Measurements from ENCODE around the gene BCAS4.

The BCAS4 gene

DNA sequence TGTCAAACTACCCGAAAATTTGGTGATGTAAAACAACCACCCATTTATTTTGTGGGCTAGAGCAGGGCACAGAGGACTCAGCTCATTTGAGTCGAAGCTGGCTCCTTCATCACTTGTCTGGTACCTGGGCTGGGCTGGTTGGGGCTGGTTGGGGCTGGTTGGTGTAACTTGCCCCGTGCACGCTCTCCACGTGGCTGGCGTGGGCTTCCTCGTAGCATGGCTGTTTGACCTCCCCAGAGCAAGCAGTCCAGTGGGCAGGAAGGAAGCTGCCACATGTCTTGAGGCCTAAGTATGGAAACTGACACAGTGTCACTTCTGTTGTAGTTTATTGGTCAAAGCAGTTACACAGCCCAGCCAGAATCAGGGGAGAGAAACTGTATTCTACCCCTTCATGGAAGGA is 27.1 kb downstream of the BCAS4 start:
- no peak for DNase-seq (ENCODE audit: low read depth)

DNA sequence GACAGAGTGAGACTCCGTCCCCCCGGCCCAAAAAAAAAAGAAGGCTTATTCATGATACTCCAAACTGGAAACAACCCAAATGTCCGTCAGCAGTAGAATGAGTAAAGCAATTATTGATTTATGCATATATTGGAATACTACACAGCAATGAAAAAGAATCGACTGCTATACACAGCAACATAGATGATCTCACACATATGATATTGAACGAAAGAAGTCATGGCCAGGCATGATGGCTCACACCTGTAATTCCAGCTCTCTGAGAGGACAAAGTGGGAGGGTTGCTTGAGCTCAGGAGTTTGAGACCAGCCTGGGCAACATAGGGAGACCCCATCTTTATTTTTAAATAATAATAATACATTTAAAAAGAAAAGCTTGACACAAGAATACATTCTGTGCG is 28.5 kb downstream of the BCAS4 start:
- DNase-seq (ENCODE audit: low read depth), result no peak

DNA sequence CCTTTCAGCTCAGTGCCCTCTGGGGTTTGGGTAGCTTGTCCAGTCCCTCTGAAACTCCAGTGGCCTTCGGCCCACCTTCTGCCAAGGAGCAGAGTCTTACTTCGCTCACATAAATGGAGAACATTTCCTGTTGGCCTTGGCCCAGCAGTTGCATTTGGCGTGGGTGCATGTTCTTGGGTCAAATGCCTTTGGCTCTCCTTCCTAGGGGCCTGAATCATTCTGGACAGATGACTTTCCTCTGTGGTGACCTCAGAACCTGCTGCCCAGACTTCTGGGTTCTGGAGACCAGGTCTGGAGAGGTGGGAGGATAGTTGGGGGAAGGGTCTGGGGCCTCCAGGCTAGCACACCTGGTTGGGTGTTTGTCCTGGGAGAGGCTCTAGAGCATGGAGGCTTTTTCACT is 29.3 kb downstream of the BCAS4 start:
- no peak for DNase-seq (ENCODE audit: low read depth)

DNA sequence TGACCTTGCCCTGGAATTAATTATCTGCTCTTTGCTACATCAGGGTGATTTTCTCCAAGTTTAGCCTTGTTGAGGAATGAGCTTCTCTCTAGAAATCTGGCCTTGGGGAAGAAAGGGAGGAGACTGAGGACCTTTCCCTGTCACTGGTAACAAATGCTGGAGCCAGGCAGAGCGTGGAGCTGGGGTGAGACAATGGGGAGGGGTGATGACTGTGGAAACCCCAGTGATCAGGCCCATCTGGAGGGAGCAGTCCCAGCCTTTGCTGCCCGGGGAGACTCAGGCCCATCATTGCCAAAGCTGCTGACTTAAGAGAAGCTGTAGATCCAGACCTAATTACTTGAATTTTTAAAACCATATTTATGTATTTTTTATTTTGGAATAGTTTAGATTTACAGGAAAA is 31.3 kb downstream of the BCAS4 start:
- DNase-seq (ENCODE audit: low read depth), result no peak

DNA sequence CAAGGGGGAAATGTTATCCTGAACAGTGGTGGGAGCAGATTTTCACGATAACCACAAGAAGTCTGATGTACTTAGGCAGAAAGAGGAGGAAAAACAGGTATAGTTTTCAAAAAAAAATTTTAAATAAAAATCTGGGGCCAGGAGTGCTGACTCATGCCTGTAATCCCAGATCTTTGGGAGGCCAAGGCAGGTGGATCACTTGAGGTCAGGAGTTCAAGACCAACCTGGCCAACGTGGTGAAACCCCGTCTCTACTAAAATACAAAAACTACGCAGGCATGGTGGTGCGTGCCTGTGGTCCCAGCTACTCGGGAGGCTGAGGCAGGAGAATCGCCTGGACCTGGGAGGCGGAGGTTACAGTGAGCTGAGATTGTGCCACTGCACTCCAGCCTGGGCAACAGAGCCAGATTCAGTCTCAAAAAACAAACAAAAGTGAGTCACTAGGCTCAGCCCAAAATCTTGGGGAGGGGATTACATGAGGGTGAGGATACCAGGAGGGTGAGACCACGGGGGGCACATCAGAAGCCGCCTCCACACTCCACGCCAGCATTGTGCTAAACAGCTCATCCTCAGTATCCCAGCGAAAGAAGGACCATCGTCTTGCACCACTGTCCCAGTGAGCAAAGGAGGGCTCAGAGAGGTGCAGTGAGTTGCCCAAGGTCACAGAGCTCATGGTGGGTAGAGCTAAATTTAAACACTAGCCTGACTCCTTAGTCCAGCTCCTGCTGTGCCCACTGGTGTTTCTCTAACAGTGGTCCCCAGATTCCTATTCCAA is 33.7 kb downstream of the BCAS4 start:
- DNase-seq (ENCODE audit: low read depth), result no peak

DNA sequence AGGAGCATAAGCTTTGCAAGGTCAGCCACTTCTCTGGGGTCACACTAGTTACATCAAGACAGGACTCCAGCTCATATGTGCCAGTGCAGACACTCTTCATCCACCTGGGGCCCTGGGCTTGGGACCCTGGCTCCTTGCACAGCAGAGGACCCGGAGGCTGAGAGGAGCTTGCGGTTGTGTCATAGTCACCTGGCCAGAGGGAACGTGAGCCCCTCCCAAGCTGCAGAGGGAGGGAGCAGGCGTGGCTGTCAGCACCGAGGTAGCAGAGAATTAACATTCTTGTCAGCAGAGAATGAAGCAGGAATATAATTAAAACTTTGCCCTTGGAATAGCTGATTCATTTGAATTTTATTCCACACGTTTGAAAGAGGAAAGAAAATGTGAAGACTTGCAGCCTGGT is 36.8 kb downstream of the BCAS4 start:
- no peak for DNase-seq (ENCODE audit: low read depth)

DNA sequence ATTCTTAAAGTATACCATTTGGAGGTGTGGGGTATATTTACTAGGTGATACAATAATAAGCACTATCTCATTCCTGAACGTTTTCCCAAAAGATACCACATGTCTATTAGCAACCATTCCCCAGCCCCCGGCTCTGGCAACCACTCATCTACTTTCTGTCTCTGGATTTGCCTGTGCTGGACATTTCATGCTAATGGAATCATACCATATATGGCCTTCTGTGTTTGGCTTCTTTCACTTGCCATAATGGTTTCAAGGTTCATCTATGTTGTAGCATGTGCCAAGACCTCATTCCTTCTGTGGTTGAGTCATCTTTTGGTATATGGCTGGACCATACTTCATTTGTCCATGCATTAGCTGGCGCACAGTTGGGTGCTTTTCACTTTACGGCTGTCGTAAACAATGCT is 39.7 kb downstream of the BCAS4 start:
- DNase-seq (ENCODE audit: low read depth), result no peak

DNA sequence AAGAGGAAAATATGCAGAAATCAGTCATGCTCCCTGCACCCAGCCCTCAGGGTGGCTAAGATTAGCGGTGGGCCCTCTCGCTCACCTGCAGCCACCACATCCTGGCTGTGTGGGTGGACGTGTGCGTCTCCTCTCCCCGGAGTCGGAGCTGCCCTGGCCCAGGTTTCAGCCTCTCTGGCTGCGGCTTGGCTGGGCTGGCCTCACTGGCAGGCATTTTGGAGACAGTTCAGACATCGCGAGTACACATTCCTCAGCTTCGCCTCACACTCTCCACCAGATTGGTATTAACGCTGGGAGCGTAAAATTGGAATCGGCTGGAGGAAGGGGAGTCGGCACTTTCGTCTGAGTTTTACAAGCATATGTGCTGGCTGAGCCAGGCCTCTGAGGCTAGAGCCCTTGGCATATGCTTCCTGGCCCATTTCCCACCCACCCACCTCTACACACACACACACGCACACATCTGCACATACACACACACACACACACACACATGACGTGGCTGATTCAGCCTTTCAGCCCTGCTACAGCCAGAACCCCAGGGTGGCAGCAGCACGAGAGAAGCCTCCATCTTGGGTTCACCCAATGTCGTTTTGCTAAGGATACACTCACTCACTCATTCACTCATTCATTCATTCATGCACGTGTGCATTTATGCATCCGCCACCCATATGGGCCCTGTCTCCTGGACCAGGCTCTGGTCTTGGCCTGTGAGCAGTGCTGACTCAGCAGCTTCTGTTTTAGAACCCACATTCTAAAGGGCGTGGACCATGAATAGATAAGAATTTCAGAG is 42.9 kb downstream of the BCAS4 start:
- DNase-seq (ENCODE audit: low read depth), result no peak

DNA sequence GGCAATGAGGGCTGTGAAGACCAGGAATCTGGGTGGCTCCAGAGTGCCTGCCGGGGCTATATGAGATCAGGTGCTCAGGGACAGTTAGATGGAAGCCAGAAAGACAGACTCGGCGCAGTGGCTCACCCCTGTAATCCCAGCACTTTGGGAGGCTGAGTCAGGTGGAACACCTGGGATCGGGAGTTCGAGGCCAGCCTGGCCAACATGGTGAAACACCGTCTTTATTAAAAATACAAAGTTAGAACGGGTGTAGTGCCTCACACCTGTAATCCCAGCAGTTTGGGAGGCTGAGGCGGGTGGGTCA is 43.4 kb downstream of the BCAS4 start:
- no peak for DNase-seq (ENCODE audit: low read depth)

DNA sequence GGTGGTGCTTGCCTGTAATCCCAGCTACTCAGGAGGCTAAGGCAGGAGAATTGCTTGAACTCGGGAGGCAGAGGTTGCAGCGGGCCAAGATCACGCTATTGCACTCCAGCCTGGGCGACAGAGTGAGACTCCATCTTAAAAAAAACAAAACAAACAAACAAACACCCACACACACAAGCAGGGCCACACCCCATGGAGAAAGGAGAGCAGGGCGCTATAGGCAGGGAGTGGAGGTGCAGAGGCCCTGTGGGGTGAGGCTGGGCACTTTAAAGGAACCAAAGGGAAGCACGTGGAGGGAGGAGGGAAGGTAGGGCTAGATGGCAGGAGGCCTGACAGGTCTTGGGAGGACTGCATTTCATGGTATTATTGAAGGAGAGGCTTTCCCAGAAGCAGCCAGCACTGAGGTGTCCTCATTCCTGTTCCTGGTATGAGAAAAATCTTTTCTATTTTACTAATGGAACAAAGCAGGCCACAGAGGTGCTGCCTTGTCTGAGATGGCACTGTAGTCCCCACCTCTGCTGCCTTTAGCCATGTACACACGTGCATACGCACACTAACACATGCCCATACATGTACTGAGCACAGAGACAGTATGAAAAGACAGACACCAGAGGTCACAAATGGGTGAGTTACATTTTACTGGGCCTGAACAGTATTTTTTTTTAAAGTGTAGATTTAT is 44.0 kb downstream of the BCAS4 start:
- no peak for DNase-seq (ENCODE audit: low read depth)

DNA sequence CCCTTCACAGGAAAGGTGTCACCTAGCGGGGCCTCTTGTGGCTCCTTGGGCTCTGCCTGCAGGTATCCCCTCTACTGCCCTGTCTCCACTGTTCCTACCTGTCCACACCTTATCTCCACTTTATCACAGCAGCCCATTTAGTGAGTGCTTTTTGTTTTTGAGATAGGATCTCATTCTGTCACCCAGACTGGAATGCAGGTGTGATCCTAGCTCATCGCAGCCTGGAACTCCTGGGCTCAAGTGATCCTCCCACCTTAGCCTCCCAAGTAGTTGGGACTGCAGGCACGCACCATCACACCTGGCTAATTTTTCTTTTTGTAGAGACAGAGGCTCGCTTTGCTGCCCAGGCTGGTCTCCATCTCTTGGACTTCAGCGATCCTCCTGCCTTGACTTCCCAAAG is 48.0 kb downstream of the BCAS4 start:
- no peak for DNase-seq (ENCODE audit: low read depth)

DNA sequence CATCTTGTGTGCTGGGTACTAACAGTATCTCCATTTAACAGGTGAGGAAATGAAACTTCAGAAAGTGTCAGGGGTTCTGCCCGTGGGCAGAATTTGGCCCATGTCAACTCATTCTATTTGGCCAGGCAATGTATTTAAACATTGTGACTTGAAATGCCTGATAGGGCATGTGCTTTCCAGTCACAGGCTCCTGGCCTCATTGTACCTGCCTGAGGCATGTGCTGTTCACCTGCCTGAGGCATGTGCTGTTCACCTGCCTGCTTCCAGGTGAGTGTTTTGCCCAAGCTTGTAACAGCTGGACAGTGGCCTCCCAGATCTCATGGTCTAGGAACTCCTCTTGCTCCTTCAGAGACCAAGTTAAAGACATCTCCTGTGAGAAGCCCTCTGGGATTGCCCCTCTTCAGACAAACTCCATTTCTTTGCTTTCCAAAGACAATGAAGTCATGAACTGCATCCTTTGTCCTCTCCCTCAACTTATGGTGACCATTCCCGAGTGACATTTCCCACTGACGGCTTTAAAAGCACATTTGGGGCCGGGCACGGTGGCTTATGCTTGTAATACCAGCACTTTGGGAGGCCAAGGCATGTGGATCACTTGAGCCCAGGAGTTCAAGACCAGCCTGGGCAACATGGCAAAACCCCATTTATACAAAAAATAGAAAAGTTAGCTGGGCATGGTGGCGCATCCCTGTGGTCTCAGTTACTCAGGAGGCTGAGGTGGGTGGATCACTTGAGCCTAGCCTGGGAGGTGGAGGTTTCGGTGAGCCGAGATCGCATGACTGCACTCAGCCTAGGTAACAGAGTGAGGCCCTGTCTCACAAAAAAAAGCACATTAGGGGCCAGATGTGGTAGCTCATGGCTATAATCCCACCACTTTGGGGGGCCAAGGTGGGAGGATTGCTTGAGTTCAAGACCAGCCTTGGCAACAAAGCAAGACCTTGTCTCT is 48.7 kb downstream of the BCAS4 start:
- DNase-seq (ENCODE audit: low read depth), result no peak

DNA sequence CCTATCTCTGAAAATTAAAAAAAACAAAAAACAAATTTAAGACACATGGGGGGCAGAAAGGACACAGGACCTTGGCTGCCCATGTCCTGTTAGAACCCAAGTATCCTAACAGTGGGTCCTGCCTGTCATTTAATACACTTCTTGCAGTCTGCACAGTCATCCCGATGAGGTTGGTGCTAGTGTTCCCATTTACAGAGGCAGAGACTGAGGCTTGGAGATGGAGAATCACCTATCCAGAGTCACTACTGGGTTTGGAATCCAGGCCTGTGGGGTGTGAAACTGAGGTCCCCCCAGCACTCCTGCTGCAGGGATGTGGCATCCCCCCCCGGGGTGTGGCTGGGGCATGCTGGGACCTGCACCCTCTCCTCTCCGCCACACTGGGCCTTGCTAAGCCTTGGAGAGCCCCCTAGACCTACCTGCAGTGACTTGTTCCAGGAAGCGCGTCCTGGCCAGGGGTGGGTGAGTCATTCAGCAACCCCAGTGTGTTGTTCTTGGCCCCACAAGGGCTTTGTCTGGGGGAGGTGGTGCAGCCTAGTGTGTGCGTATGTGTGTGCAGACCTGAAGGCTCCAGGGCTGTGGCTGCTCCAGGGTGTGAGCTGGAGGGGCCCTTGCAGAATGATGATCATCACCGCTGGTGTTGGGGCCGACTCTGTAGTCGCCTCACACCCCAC is 49.7 kb downstream of the BCAS4 start:
- DNase-seq (ENCODE audit: low read depth), result peak; percentile 5

DNA sequence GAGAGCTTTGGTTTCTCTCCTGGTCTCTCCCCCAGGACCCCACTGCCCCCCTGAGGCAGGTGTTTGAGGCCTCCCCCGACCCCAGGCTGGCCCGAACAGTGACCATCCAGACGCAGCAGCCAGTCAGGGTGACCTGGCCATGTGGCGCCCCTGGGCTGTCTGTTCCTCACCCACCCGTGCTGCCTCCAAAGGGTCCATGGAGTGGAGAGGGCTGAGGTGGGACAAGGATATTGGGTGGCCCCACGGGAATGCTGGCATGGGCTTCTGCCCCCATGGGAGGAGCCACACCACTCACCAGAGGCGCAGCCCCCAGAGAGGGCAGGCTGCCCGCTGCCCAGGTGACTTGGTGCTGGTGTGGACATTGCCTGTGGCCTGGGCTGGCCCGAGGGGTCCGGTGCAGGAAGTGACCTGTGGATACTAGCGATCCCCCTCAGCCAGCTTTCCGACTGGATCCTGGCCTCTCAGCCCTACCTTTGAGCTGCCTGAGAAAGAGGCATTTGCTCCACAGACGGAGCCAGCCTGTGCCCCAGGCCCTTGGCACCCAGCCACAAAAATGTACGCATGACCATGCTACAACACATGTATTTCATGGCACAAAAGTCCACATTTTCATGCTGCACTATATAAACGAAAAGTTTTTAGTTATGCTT is 50.8 kb downstream of the BCAS4 start:
- DNase-seq (ENCODE audit: low read depth), result no peak

DNA sequence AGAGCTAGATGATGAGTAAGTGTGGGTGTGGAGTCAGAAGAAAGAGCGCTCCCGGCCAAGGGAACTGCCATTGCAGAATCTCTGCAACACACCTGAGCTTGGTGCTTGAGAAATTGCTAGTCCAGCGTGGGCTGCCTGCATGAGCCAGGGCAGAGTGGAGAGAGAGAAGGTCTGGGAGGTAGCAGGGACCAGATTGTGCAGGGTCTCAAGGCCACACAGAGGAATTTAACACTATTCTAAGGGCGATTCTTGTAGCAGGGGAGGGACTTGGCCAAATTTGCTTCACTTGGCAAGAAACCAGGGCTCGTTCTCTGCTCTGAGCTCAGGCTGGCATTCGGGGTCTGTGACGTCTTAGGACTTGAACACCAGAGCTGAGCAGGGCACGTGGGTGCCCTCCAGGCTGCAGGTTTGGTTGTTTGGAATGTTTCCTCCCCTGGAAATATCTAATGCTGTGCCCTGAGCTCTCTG is 53.5 kb downstream of the BCAS4 start:
- no peak for DNase-seq (ENCODE audit: low read depth)

DNA sequence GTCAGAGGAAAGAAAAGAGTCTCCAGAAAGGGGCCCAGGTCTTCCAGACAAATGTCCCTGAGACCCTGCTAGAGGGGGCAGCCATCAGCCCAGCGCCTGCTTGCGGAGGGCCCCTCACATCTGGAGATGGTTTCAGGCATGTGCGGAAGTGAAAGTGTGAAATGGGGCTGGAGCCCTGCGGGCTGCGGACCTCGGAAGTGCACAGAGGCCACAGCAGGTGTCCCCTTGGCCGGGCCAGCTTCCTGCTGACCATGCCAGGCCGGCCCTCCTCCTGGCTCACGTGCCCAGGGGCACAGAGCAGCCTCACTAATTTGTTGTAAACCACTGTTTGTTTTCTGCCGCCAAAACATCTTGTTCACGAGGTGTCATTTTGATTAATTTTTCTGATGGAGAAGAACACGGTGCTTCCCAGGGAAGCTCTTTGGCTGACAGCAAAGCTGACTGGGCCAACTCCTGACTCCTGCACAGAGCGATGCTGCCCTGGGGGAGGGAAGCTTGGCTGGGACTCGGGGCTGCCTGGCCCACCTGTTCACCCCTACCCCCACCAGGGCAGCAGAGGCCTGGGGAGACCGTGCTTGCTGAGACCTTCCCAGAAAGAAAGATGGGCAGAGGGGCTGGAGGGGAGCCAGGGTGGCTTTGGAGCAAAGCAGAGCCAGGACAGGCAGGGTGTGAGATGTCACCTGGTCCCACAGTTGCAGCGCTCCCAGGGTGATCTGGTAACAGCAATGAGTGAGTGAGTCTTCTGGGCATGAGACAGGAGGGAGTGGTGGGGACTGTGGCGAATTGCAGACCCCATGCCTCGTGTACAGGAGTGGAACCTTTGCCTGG is 54.2 kb downstream of the BCAS4 start:
- DNase-seq (ENCODE audit: low read depth), result no peak

DNA sequence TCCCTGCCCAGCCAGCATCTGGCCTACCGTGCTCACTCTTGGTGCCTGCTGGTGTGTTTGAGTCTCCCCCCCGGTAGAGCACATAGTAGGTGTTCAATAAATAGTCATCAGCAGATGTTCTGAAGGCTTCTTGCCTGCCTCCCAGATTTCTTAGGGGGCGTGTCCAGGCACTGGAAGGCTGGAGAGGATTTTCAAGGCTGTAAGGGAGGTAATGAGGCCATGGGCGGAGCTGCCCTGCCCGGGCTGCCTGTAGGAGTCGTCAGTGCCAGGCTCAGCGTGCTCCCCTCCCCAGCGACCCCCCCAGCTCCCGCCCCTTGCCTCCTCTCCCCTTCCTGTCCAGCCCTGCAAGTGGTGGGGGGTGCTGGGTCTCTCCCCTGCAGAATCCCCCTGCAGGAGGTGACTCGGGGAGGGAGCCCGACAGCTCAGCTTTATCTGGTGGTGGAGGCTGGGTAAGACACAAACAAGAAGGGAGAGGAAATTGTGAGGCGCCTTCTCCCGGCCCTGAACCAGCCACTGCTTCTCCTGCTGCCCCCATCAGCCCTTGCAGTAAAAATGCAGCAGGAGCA is 55.9 kb downstream of the BCAS4 start:
- no peak for DNase-seq (ENCODE audit: low read depth)

DNA sequence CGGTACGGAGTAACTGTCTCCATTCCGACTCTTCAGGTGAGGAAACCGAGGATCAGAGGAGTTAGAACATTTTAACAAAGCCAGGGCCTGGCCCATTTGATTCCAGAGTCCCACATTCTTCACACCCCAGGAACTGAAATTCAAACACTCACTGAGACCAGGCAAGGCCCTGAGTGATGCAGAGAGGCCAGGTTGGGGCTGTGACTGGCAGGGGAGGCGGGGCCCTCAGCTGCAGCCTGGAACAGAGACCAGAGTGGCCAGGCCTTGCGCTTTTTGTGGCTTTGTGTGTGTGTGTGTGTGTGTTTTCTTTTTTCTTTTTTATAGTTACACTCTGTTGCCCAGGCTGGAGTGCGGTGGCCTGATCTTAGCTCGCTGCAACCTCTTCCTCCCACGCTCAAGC is 57.2 kb downstream of the BCAS4 start:
- DNase-seq (ENCODE audit: low read depth), result no peak

DNA sequence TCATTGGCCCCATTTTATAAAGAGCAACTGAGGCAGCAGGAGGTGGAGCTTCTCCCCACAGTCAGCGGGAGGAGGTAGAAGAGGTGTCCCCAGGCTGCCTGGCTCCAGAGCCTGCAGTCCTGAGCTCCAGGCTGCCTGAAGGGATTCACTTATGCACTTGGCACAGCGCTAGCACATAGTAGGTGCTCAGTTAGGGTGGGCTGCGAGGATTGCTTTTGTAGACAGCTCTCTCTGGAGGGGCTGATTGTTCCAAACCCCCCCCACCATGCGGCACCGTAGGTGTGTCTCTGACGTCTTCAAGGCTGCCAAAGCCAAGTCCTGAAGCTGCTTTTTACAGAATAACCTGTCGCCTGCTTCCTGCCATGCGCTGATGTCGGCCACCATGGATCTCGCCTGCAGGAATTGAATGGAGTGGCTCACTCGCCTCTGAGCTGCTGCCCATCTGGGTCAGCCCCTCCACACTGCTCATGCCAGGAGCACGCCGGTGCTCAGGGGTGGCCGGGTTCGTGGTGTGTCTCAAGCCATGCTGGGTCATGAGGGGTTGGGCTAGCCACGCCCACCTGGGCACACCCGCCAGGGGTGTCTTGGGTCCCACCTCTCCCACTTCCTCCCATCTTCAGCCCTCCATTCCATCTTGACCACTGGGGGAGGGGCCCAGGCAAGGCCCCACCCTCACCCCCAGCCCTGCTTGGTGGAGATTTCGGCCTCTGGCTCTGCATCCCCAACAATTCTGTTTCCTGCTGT is 59.8 kb downstream of the BCAS4 start:
- no peak for DNase-seq (ENCODE audit: low read depth)
